Lower leg skin (tissue), 4 donors: ENCODE data around the gene PSMD1. TPM values are rescaled to one million over a fixed set of nuclear protein-coding genes. Genes with fewer than 3 reads are reported as not detected.
A peak's percentile ranks its signal among the peaks of the same experiment; 100 is the strongest.

ENCODE experiments used
- DNase-seq, 2 donors: peaks; one replicate each; pipeline ENCODE4 v3.0.0-alpha.2; 2019; ENCODE audit warnings: low spot score in 2 of 2
- H3K4me3 ChIP-seq: fragments of 200-600 bp; sonication (generic); 2 replicates; pipeline ENCODE4 v1.5.1; 2017; ENCODE audit warnings: mild to moderate bottlenecking, low read depth; ENCODE audit not compliant: poor library complexity, severe bottlenecking
- POLR2A ChIP-seq, 2 donors: fragments of 450-650 bp; IDR thresholded peaks; one replicate each; pipeline ENCODE4 v1.6.1; 2016 to 2017; ENCODE audit warnings: antibody characterized with exemption in 2 of 2, mild to moderate bottlenecking in 1 of 2, moderate library complexity in 1 of 2
- WGBS, 2 donors: methylation state at CpG; one replicate each; pipeline ENCODE4 v1.1.5; 2018; 5-methylcytosine and 5-hydroxymethylcytosine counted together
- intact Hi-C: fragments of 100-400 bp; cut with DNase I; formaldehyde crosslinking; loops from one replicate; pipeline ENCODE4 v1.15.0; 2023; ENCODE audit warnings: low total_unique reads
- total RNA-seq, 4 donors: library from RNA; depleted of rRNA; stranded (reverse); fragments of >200 nt; gene quantifications; one replicate each; pipeline ENCODE4 v1.1.0, GENCODE V29; 2016
- TF ChIP-seq, protein P1 (sequence below), 3 donors: fragments of 450-650 bp; IDR thresholded peaks; one replicate each; pipeline ENCODE4 v1.5.1; 2016; ENCODE audit warnings: antibody characterized with exemption in 3 of 3, mild to moderate bottlenecking in 3 of 3, moderate library complexity in 2 of 3

PSMD1 gene
- total RNA-seq, 4 donors from 2014 or later = 49.8 to 67.9 (median 57.4) TPM

DNA sequence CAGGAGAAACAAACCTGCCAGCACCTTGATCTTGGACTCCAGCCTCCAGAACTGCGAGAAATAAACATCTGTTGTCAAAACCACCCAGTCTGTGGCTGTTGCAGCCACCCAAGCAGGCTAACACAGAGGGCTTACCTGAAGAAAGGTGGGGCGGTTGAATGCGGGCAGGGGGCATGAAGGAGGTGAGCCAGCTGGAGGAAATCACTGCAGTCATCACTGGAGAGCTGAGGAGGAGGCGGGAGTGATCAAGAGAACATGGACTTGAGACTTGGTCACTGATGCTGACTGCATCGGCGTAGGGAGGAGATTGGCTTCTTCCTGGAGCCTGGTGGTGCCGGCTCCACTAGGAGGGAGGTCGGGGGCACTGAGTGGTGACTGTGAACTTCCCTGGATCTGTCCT is 127.2 kb downstream of the PSMD1 start:
- DNase-seq = peak in 1 of 2 donors; percentile 75
- no peak overlapping the region for H3K4me3 ChIP-seq
- TF ChIP-seq, protein P1, sequence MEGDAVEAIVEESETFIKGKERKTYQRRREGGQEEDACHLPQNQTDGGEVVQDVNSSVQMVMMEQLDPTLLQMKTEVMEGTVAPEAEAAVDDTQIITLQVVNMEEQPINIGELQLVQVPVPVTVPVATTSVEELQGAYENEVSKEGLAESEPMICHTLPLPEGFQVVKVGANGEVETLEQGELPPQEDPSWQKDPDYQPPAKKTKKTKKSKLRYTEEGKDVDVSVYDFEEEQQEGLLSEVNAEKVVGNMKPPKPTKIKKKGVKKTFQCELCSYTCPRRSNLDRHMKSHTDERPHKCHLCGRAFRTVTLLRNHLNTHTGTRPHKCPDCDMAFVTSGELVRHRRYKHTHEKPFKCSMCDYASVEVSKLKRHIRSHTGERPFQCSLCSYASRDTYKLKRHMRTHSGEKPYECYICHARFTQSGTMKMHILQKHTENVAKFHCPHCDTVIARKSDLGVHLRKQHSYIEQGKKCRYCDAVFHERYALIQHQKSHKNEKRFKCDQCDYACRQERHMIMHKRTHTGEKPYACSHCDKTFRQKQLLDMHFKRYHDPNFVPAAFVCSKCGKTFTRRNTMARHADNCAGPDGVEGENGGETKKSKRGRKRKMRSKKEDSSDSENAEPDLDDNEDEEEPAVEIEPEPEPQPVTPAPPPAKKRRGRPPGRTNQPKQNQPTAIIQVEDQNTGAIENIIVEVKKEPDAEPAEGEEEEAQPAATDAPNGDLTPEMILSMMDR (IDR thresholded peaks at IDR 0.05) = no peak
- no peak for TF ChIP-seq POLR2A (IDR thresholded peaks at IDR 0.05)
- intact Hi-C loops = no loop called here
- WGBS, 2 donors = 92 to 95% methylated on average over 8 of the region's 8 CpGs

GRCh38 chr2:231184319-231184718 is 127.7 kb downstream of the PSMD1 start:
- intact Hi-C loops = no loop called here
- H3K4me3 ChIP-seq = no peak overlapping the region
- WGBS, 2 donors = 92 to 95% methylated on average over 4 of the region's 4 CpGs
- TF ChIP-seq, protein P1 (IDR thresholded peaks at IDR 0.05) = no peak
- no peak for DNase-seq

GRCh38 chr2:231185050-231185725 is 128.5 kb downstream of the PSMD1 start:
- H3K4me3 ChIP-seq = no peak overlapping the region
- peak in 1 of 2 donors; percentile 71 for DNase-seq
- TF ChIP-seq, protein P1 (IDR thresholded peaks at IDR 0.05) = no peak
- TF ChIP-seq POLR2A (IDR thresholded peaks at IDR 0.05) = no peak
- WGBS, 2 donors = 73 to 84% methylated on average over 11 of the region's 11 CpGs
- intact Hi-C loops = no loop called here

DNA sequence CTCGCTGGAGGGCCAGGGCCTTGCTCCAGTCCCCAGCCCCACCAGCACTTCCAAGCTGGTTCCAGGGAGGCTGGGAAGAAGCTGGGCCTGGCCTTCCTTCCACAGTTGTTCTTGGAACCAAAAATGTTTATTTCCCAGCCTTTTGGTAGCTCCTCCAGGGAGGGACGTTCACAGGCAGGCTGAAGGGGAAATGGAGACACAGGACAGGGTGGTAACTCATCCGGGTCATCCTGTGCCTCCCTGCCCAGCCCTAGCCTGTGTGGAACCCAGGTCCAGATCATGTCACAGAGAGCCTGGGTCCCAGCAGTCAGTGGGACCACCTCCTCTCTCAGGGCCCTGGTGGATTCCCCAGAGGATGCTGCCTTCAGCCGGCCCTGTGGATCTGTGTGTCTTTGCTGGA is 129.2 kb downstream of the PSMD1 start:
- no peak overlapping the region for H3K4me3 ChIP-seq
- peak in 1 of 2 donors; percentile 71 for DNase-seq
- TF ChIP-seq, protein P1 (IDR thresholded peaks at IDR 0.05) = no peak
- TF ChIP-seq POLR2A (IDR thresholded peaks at IDR 0.05) = no peak
- intact Hi-C loops = no loop called here
- 40 to 61% methylated on average over 1 to 4 of the region's 4 CpGs for WGBS, 2 donors

GRCh38 chr2:231186325-231186724 is 129.7 kb downstream of the PSMD1 start:
- no peak overlapping the region for H3K4me3 ChIP-seq
- 84 to 93% methylated on average over 7 of the region's 7 CpGs for WGBS, 2 donors
- peak in 1 of 2 donors; percentile 78 for DNase-seq
- intact Hi-C loops = no loop called here
- TF ChIP-seq POLR2A (IDR thresholded peaks at IDR 0.05) = no peak
- TF ChIP-seq, protein P1 (IDR thresholded peaks at IDR 0.05) = no peak
